ENCODE measurements around the gene DCLRE1C.
"Not testable (repeated sequence)": the region's sequence is repeated elsewhere in the genome, so short reads cannot be mapped to it uniquely, and the experiment has no call there.

DCLRE1C gene

DNA sequence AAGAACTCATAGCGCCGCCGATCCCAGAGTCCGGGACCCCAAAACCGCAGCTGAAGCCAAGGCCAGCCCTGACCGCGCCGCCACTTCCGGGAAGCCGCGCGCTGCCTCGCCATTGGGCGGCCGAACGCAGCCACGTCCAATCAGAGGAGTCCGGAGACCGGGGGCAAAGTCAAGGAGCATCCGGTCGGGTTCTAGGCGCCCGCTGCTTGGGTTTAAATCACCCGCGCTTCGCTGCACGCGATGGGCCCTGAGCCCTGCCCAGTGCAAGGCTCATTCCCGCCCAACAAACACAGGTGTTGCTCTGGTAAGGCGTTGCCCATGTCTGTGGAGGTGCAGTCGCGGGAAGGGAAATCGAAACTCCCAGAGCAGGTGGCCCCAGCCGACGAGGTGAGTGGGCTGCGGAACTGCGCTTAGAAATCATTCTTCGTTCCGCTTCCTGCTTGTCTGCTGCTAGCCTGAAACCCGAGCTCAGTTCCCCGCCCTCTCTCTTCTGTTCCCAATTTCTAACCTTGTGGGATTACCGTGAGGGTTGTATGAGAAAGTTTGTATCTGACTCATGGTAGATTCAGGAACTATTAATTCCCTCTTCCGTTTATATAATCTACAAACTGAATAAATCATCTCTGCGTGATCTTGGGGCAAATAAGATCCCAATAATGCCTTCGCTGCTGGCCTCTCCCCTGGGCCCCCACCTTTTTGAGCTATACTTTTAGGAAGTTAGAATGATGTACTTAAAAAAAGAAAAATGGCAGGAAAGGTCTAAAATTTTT lies at the start of gene DCLRE1C:
DCLRE1C (minus strand) TSS at position 96 of the 770 bp plus-strand sequence; CDS start at position 10, 86 bp downstream.
- peak; percentile 83 for DNase-seq

DNA sequence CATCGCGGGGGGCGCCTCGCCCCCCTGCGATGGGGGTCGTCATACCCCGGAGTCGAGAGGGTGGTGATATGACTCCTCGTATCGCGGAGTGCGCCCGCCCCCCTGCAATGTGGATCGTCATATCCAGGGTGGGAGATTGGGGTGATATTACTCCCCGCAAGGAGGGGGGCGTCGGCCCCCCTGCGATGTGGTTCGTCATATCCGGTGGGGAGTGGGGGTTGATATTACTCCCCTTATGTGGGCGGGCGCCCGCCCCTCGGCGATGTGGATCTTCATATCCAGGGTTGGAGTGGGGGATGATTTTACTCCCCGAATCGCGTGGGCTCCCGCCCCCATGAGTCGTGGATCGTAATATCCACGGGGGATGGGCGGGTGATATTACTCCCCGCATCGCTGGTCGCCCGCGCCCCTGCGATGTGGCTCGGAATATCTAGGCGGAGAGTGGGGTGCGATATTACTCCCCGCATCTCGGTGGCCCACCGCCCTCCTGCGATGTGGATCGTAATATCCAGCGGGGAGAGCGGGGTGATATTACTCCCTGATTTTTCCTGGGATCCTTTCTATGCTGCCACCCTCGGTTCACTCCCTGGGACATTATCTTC lies 42.2 kb upstream of the DCLRE1C start:
- no peak for DNase-seq

DNA sequence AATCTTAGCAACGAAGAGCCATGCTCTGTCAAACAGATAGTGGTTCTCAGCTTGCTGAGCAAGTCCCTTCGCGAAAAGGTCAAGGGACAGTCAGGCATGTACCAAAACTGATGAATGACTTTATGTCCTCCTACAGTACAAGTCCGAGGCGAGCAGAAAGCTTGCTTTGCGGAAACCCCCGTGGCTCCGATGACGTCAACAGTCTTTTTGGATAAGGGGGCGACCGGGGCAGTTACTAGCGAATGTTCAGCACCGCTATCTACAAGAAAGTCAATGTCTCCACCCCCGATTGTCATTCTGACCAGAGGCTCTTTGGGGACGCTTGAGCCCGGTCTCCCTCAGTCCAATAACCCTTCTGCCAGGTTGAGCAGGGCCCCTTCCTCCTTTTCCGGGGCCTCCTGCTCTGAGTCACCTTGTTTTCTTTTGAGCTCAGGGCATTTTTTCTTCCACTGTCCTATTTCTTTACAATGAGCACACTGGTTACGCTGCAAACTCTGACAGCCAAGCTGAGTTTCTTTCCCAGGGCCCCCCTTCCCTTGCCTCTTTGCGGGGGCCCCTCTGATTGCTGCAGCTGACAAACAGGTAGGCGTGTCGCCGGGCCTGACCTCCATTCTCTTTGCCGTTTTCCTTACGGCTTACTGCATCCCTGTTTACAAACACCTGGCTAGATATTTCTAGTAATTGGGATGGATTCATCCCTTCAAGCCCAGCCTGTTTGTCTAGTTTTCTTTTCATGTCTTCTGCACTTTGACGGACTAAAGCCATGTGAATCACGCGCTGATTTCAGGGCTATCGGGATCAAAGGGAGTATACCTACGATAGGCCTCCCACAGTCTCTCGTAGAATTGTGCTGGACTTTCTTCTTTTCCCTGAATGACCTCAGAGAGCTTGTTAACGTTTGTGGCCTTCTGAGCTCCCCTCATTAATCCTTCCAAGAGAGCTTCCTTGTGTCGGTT lies 39.9 kb upstream of the DCLRE1C start:
- DNase-seq: not testable (repeated sequence)

DNA sequence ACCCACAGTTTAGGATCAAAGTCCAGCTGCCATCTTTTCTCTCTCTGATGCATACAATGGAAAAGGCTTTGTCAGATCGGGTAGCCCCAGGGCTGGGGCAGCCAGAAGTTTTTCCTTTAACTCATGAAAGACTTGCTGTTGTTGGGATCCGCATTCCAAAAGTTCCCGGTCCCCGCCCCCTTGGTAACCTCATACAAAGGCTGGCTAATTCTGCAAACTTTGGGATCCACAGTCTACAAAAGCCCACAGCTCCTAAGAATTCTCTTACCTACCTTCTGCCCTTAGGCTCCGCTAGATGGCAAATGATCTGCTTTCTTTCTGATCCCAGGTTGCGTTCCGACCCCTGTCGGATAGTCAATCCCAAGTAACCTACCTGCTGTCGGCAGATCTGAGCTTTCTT lies 38.4 kb upstream of the DCLRE1C start:
- not testable (repeated sequence) for DNase-seq

DNA sequence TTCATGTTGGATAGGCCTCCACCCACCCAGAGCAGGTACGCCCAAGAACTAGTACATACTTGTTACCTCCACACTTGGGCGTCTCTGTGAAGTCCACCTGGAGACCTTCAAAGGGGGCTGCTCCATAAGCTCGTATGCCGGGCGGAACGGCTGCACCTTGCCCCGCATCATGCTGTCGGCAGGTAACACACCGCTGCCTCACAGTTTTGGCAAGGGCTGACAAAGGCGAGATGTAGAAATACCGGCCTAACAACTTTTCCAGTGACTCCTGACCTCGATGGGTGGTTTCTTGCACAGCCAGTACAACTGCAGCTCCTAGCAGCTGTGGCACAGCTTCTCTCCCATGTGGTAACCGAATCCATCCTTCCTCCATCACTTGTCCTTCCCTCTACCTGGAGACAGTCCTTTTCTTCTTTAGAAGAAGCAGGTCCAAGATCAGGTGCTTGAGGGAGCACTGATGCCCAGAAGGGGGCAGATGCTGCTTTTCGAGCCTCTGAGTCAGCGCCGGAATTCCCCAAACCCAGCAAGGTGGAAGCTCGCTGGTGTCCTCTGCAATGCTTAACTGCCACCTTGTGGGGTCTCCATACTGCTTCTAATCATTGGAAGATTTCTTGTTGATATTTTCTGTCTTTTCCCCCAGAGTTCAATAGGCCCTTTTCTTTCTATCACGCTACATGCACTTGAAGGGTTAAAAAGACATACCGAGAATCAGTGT lies 37.3 kb upstream of the DCLRE1C start:
- DNase-seq: not testable (repeated sequence)

DNA sequence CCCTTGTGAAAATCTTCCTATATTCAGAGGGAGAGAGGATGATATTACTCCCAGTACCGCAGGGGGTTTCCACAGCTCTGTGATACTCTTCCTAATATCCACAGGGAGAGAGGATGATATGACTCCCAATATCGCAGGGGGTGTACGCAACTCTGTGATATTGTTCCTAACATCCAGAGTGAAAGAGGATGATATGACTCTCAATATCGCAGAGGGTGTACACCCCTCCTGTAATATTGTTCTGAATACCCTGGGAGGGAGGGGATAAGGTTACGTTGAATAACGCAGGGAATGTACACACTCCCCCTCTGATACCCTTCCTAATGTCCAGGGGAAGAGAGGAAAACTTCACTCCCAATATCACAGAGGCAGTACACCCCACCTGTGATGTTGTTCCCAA lies 35.7 kb upstream of the DCLRE1C start:
- not testable (repeated sequence) for DNase-seq

DNA sequence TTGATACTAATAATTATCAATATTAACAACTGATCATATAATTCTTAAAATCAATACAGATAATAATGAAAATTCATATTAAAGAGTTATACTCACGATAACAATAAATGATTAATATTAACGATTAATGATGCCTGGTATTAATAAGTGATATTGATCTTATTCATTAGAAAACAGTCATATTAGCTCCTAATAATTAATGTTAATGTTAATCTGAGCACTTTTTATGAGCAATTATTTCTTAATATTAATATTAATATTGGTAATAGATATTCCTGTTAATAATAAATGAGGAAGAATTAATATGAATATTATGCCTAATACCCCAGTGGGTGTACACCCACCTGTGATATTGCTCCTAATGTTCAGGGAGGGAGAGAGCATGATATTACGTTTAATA lies 28.8 kb upstream of the DCLRE1C start:
- no peak for DNase-seq

DNA sequence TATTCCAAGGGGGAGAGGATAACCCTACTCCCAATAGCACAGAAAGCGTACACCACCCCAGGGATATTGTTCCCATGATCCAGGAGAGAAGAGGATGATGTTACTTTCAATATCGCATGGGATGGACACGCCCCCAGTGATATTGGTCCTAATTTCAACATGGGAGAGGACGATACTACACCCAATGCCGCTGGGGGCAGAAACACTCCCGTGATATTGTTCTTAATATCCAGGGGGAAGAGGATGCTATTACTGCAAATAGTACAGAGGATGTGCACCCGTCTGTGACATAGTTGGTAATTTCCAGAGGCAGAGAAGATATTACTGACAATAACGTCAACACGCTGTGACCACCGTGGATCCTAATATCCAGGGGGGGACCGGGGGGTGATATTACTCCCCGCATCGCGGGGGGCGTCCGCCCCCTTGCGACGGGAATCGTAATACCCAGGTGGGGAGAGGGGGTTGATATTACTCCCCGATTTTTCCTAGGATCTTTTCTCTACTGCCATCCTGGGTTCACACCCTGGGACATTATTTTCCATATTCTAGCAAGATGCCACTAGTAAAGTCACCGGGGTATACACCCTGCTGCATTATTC lies 21.9 kb upstream of the DCLRE1C start:
- no peak for DNase-seq

DNA sequence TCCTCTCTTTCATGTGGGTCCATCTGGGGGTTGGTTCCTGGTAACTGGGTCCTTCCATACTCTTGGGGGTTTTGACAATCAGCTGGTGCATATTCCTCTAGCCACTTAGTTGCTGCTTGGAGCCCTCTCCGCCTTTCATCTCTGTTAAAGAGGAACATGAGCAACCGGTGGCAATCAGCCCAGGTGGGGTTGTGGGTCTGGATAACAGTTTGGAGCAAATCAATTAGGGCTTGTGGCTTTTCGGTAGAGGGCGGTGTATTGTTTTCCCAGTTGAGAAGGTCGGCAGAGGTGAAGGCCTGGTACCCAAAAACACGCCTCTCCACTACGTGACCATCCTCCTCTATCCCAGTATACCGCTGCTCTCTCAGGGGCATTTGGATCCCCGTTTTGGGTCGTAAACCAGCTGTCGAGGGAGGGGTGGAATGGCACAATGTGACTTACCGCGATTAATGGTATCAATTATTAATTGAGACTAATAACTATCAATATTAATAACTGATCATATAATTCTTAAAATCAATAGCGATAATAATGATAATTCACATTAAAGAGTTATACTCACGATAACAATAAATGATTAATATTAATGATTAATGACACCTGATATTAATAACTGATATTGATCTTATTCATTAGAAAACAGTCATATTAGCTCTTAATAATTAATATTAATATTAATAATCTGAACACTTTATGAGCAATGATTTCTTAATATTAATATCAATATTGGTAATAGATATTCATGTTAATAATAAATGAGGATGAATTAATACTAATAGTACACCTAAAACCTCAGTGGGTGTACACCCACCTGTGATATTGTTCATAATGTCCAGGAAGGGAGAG lies 20.5 kb upstream of the DCLRE1C start:
- DNase-seq: not testable (repeated sequence)

DNA sequence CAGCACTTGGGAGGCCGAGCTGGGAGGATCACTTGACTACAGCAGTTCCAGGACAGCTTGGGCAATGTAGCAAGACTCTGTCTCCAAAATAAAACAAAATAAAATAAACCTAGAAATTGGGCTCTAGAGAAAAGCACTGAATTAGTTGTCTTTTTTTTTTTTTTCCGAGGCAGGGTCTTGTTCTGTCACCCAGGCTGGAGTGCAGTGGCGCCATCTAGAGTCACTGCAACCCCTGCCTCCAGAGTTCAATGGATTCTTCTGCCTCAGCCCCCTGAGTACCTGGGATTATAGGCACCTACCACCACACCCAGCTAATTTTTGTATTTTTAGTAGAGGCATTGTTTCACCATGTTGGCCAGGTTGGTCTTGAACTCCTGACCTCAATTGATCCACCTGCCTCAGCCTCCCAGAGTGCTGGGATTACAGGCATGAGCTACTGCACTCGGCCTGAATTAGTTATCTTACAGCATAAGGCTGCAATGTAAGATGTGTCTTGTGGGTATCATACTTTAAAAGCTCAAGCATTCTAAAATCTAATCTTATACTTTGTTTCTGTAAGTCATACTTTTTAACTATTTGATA lies 18.1 kb upstream of the DCLRE1C start:
- DNase-seq: peak; percentile 27

DNA sequence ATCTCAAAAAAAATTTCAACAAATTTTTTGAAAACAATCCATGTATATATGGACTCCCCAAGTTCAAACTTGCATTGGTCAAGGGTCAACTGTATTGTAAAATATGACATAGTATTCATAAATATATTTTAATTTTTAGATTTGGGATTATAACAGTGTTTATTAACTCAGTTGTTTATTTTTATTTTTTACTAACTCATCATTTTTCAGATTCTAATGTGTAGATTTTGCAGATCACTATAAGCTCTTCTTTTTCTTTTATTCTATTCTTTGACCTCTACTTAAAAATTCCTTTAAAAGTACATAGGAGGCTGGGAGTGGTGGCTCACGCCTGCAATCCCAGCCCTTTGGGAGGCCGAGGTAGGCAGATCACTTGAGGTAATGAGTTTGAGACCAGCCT lies 14.0 kb upstream of the DCLRE1C start:
- no peak for DNase-seq

DNA sequence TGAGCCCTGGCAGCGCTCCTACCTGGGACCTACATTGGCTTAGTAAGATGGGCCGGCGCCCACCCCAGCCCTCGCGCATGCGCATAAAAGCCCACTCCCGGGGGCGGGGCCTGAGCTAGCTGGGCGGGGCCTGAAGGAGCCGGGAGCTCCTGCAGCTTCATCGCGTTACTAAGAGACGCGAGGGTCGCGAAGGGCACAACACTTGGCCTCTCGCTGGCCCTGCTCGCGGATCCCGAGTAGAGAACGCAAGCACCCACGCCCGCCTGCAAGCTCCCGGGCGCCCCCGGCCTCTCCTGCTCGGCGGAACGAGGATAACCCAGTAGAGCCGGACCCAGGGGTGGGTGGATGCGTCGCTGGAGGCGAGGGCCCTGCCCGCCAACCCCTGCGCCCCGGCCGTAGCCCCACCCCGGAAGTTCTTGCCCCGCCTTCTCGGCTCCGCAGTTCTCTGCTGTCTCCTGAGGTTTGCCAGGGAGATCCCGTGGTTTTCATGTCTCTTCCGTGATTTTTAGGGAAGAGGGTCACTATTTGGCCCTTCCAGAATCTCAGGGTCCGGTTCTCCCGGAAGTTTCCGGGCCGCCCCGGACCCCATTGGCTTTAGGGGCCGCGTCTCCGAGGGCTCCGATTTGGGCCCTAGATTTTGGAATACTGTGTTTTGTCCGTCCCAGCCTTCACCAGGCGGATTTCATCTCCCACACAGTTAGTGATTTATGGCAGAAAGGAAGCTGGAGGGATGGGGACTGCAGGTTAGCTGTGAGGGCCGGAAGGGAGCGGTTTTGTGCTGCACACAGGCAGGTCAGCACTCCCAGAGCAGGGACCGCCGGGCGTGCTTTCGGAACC lies 5.5 kb upstream of the DCLRE1C start, which contains the start of gene MEIG1:
MEIG1 (plus strand) TSS at position 168 of the 837 bp plus-strand sequence. CDS start 7,081 bp downstream, outside the sequence.
- DNase-seq: peak; percentile 91

DNA sequence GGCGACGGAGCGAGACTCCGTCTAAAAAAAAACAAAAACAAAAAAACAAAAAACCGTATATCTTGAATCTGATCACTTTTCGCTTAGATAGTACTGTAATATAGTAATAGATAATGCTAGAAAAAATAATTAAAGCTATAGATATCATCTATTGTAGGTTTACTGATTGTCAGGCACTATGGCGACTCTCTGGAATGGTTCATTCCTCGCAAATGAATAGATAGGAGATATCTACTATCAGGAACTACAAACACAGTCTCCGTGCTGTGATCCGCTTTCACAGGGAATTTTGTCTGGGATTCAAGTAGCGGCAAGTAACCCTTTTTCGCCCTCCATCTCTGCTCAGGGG lies 5.0 kb upstream of the DCLRE1C start:
- DNase-seq: no peak

DNA sequence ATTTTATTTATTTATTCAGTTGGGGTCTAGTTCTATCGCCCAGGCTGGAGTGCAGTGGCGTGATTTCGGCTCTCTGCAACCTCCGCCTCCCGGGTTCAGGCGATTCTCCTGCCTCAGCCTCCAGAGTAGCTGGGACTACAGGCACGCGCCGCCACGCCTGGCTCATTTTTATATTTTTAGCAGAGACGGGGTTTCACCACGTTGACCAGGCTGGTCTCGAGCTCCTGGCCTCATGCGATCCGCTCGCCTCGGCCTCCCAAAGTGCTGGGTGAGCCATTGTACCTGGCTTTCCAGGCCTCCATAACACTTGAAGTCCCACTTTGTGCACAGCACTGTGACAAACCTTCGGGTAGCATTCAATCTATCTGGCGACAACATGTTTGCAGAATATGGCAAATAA lies 1.0 kb upstream of the DCLRE1C start:
- no peak for DNase-seq

DNA sequence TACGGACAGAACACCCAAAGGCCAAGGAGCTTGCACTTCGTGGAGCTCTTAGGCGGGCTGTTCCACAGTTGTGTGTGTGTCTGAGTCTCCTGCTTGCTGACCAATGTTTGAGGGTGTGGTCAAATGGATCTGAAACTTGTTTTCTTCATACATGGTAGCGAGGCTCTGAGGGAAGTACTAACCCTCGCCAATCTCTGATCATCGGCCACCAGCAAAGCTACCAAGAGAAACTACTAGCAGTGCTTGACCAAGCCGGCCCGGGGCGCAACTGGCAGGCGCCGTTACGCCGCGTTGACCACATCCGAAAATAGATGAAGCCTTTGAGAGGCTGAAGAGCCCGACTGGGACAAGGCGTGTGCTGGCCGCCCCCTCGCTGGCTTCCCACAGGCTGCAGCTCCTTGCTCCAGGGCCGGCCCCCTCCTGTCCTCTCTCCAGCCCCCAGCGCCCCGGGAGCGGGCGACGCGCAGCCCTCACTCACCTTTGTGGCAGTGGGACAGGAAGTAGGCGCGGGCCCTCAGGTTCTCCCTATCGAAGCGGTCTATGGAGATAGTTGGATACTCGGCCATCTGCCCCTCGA lies 384 bp downstream of the DCLRE1C start:
- DNase-seq: no peak

DNA sequence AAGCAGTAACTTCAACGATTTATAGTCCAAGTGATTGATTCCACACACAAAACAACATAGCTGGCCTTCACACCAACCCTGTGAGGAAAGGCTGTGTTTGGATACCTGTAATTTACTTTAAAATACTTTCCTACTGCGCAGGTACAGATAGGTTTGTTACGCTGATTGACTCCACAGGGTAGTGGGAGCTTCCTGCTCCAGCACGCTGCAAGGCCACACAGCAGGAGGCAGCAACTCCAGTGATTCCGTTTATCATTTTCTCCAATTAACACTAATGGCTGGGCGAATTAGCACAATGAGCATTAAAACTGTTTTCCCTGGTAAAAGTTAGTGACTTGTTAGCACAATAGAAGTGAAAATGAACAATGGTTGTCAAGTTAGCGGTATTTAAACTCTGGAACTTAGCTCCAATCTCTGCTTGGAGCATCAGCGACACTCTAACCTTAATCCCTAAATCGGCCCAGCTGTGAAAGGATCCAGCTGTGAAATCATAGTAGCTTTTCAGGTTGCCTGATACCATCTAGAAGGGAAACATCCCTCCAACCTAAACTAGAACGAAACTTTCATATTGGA lies 959 bp downstream of the DCLRE1C start:
- DNase-seq: no peak

DNA sequence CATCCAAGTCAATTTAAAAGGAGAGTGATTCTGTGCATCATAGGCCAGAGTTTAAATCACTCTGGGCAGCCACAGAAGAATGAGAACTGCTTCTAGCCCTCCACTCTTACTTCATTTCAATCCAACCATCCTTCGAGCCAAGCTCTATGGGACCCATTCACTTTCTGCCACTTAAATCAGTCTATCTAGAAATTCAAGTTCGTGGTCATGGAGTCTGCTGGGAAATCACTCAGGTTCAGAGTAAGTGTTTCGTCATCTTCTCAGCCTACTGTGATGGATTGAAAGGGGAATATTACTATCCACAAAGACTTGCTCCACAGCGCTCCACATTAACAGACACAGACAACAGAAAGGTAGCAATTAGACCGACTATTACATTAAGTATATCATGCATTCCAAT lies 4.6 kb downstream of the DCLRE1C start:
- DNase-seq: no peak

DNA sequence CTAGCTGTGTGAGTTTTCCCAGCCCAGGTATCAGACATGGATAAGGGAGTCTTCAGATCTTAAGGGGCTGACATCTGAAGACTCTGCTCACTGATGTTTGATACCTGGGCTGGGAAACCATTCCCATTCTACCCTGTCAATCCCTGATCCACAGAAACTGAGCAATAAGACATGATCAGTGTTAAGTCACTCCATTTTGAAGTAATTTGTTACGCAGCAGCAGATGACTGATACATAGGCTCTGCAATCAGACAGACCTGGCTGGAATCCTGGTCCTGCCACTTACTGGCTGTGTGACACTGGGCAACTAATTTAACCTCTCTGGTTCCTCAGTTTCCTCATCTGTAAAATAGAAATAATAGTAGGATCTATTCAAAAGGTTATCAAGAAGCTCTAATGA lies 6.6 kb downstream of the DCLRE1C start:
- DNase-seq: no peak

DNA sequence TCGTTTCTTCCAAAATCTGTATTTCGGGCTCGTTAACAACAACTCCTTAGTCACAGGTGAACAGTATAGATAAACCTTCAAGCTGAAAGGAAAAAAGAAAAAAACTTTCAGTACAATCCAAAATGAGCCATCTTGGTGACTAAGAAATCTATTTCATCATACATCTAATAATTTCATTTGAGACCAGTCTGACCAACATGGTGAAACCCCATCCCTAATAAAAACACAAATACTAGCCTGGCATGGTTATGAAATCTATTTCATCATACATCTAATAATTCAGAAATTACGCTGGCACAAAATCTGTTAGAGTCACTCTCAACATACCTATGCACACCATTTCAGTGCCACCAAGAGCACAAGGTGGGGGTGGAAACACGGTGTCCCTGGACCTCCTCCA lies 8.8 kb downstream of the DCLRE1C start:
- DNase-seq: no peak
